Liver (tissue), 9 donors: ENCODE data around the gene DPRX. TPM values are rescaled to one million over a fixed set of nuclear protein-coding genes. Genes with fewer than 3 reads are reported as not detected.

ENCODE experiments used
- DNase-seq: peaks from one replicate; pipeline ENCODE4 v3.0.0-alpha.2; 2017; ENCODE audit warnings: low spot score
- H3K27ac ChIP-seq, 2 donors: one replicate each; pipeline ENCODE4 v1.7.0; 2013; ENCODE audit warnings: inconsistent platforms in 2 of 2, low read length in 2 of 2, control low read depth in 1 of 2, low read depth in 1 of 2, mild to moderate bottlenecking in 1 of 2
- H3K27me3 ChIP-seq, 4 donors: one replicate each; pipeline versions ENCODE4 v1.6.1 to v1.7.0; 2013; ENCODE audit warnings: low read length in 3 of 4, inconsistent platforms in 1 of 4, mild to moderate bottlenecking in 1 of 4, moderate library complexity in 1 of 4; ENCODE audit not compliant: control insufficient read depth in 4 of 4, insufficient read depth in 4 of 4
- H3K36me3 ChIP-seq, 4 donors: one replicate each; pipeline versions ENCODE4 v1.6.1 to v1.7.0; 2013; ENCODE audit warnings: low read length in 3 of 4, mild to moderate bottlenecking in 3 of 4, low read depth in 1 of 4, moderate library complexity in 1 of 4; ENCODE audit not compliant: control insufficient read depth in 4 of 4, insufficient read depth in 3 of 4
- H3K4me1 ChIP-seq, 4 donors: one replicate each; pipeline versions ENCODE4 v1.6.1 to v1.7.0; 2013; ENCODE audit warnings: low read length in 3 of 4, mild to moderate bottlenecking in 3 of 4, moderate library complexity in 1 of 4; ENCODE audit not compliant: control insufficient read depth in 4 of 4, insufficient read depth in 4 of 4
- H3K4me3 ChIP-seq, 3 donors: one replicate each; pipeline versions ENCODE4 v1.6.1 to v1.7.0; 2013; ENCODE audit warnings: low read length in 3 of 3, control low read depth in 1 of 3, low read depth in 1 of 3, mild to moderate bottlenecking in 1 of 3
- H3K9ac ChIP-seq, 2 donors: one replicate each; pipeline ENCODE4 v1.7.0; 2013; ENCODE audit warnings: low read length in 2 of 2, mild to moderate bottlenecking in 2 of 2, moderate library complexity in 2 of 2, control low read depth in 1 of 2, low read depth in 1 of 2
- H3K9me3 ChIP-seq, 4 donors: one replicate each; pipeline versions ENCODE4 v1.6.1 to v1.7.0; 2013; ENCODE audit warnings: low read length in 3 of 4; ENCODE audit not compliant: control insufficient read depth in 4 of 4
- ATF3 ChIP-seq: IDR thresholded peaks from 2 replicates; pipeline ENCODE4 v1.6.1; 2016; ENCODE audit warnings: antibody characterized with exemption
- CTCF ChIP-seq: fragments of 150-350 bp; IDR thresholded peaks from 2 replicates; pipeline ENCODE4 v1.5.1; 2017; ENCODE audit warnings: improper control_type of control experiment, low read depth, low read length; ENCODE audit not compliant: missing input control
- EGR1 ChIP-seq, 2 donors: IDR thresholded peaks; 2 replicates each; pipeline ENCODE4 v1.6.1; 2016 to 2018; ENCODE audit warnings: antibody characterized with exemption in 2 of 2, low read depth in 2 of 2
- FOXA2 ChIP-seq: IDR thresholded peaks from 2 replicates; pipeline ENCODE4 v1.6.1; 2016; ENCODE audit warnings: antibody characterized with exemption
- GABPA ChIP-seq, 2 donors: IDR thresholded peaks in 1 of 2; conservative IDR thresholded peaks in 1 of 2; 2 replicates each; pipeline ENCODE4 v1.6.1; 2016; ENCODE audit warnings: antibody characterized with exemption in 2 of 2, mild to moderate bottlenecking in 1 of 2, moderate library complexity in 1 of 2
- HNF4A ChIP-seq, 2 donors: conservative IDR thresholded peaks; 2 replicates each; pipeline ENCODE4 v1.6.1; 2016; ENCODE audit warnings: antibody characterized with exemption in 2 of 2, mild to moderate bottlenecking in 2 of 2
- HNF4G ChIP-seq: IDR thresholded peaks from 2 replicates; pipeline ENCODE4 v1.6.1; 2016; ENCODE audit warnings: antibody characterized with exemption
- JUND ChIP-seq, 2 donors: IDR thresholded peaks; 2 replicates each; pipeline ENCODE4 v1.6.1; 2016; ENCODE audit warnings: antibody characterized with exemption in 2 of 2
- MAX ChIP-seq: IDR thresholded peaks from 2 replicates; pipeline ENCODE4 v1.6.1; 2016; ENCODE audit warnings: antibody characterized with exemption
- NR2F2 ChIP-seq: IDR thresholded peaks from 2 replicates; pipeline ENCODE4 v1.6.1; 2016; ENCODE audit warnings: antibody characterized with exemption
- RAD21 ChIP-seq, 2 donors: IDR thresholded peaks; 2 replicates each; pipeline ENCODE4 v1.6.1; 2016; ENCODE audit warnings: antibody characterized with exemption in 2 of 2, mild to moderate bottlenecking in 2 of 2
- REST ChIP-seq: IDR thresholded peaks from 2 replicates; pipeline ENCODE4 v1.6.1; 2016; ENCODE audit warnings: antibody characterized with exemption, mild to moderate bottlenecking
- RXRA ChIP-seq, 2 donors: IDR thresholded peaks; 2 replicates each; pipeline ENCODE4 v1.6.1; 2017 to 2018; ENCODE audit warnings: antibody characterized with exemption in 2 of 2, mild to moderate bottlenecking in 1 of 2
- SP1 ChIP-seq: IDR thresholded peaks from 2 replicates; pipeline ENCODE4 v1.6.1; 2018; ENCODE audit warnings: antibody characterized with exemption, mild to moderate bottlenecking
- TAF1 ChIP-seq: conservative IDR thresholded peaks from 2 replicates; pipeline ENCODE4 v1.6.1; 2016; ENCODE audit warnings: antibody characterized with exemption, mild to moderate bottlenecking
- YY1 ChIP-seq: IDR thresholded peaks from 2 replicates; pipeline ENCODE4 v1.6.1; 2016; ENCODE audit warnings: antibody characterized with exemption, mild to moderate bottlenecking
- ZBTB33 ChIP-seq: IDR thresholded peaks from 2 replicates; pipeline ENCODE4 v1.6.1; 2016; ENCODE audit warnings: antibody characterized with exemption
- WGBS: extraction: QIAGEN DNeasy Blood & Tissue Kit; methylation state at CpG from one replicate; pipeline ENCODE4 v1.1.7; 2013; 5-methylcytosine and 5-hydroxymethylcytosine counted together
- polyA plus RNA-seq, 2 donors: library from polyadenylated mRNA; stranded (reverse) in 1 of 2; unstranded in 1 of 2; fragments of 200-250 nt in 1 of 2; fragments of >200 nt in 1 of 2; fragmentation: Nextera tagmentation in 1 of 2; extraction: Ambion mirVana in 1 of 2; gene quantifications; one replicate each; pipeline versions ENCODE4 v1.2.1 to v1.2.3, GENCODE V29; 2013 to 2015
- total RNA-seq, 2 donors: library from RNA; depleted of rRNA; stranded (reverse); fragments of >200 nt; gene quantifications; one replicate each; pipeline ENCODE4 v1.2.3, GENCODE V29; 2014
- donor health status: healthy.
- donor health status: healthy.
- donor health status: healthy.
- donor health status: healthy.
- donor health status: healthy.

DPRX gene
- total and polyA plus RNA-seq, 4 donors = not detected

GRCh38 chr19:53659292-53659691 is 27.5 kb downstream of the DPRX start:
- Histone ChIP-seq H3K27me3 (no peaks in the 10 kb centered on the region), H3K4me1 (peaks cover 0 to 3% (median 0%) of the 10 kb centered on the region in 4 donors), H3K9ac (no peak overlapping the region), H3K4me3 (no peak overlapping the region), H3K27ac (no peak overlapping the region), H3K36me3 (no peaks in the 10 kb centered on the region), H3K9me3 (peaks cover 0 to 5% (median 3%) of the 10 kb centered on the region in 4 donors)
- DNase-seq = no peak
- WGBS = 14% methylated on average over 6 of the region's 6 CpGs
- TF ChIP-seq ZBTB33 = no peak
- no peak for TF ChIP-seq YY1
- TF ChIP-seq EGR1 (IDR thresholded peaks at IDR 0.05; ENCODE audit: low read depth in 2 of 2) = no peak
- no peak for TF ChIP-seq NR2F2
- no peak for TF ChIP-seq HNF4G
- TF ChIP-seq HNF4A (conservative IDR thresholded peaks at IDR 0.05) = no peak
- TF ChIP-seq REST = no peak
- TF ChIP-seq CTCF = peak; percentile 14
- TF ChIP-seq SP1 = no peak
- no peak for TF ChIP-seq MAX
- TF ChIP-seq TAF1 = no peak
- no peak for TF ChIP-seq GABPA (IDR thresholded peaks at IDR 0.05 in 1 of 2, conservative IDR thresholded peaks at IDR 0.05 in 1 of 2)
- no peak for TF ChIP-seq RXRA (IDR thresholded peaks at IDR 0.05)
- no peak for TF ChIP-seq ATF3
- no peak for TF ChIP-seq JUND (IDR thresholded peaks at IDR 0.05)
- TF ChIP-seq RAD21 (IDR thresholded peaks at IDR 0.05) = peak; percentile 27 to 35
- no peak for TF ChIP-seq FOXA2

- no peak for TF ChIP-seq GABPA (IDR thresholded peaks at IDR 0.05 in 1 of 2, conservative IDR thresholded peaks at IDR 0.05 in 1 of 2)
- no peak for TF ChIP-seq RAD21 (IDR thresholded peaks at IDR 0.05)
- no peak for TF ChIP-seq FOXA2
- TF ChIP-seq RXRA (IDR thresholded peaks at IDR 0.05) = no peak
- TF ChIP-seq JUND (IDR thresholded peaks at IDR 0.05) = no peak
- TF ChIP-seq ATF3 = no peak
- no peak for TF ChIP-seq TAF1
- no peak for TF ChIP-seq REST
- 84% methylated on average over 4 of the region's 4 CpGs for WGBS
- Histone ChIP-seq H3K4me1 (peaks cover 0 to 3% (median 0%) of the 10 kb centered on the region in 4 donors), H3K9me3 (peaks cover 0 to 5% (median 3%) of the 10 kb centered on the region in 4 donors), H3K36me3 (no peaks in the 10 kb centered on the region), H3K9ac (no peak overlapping the region), H3K27me3 (no peaks in the 10 kb centered on the region), H3K27ac (no peak overlapping the region), H3K4me3 (no peak overlapping the region)
- DNase-seq = no peak
Observed at GRCh38 chr19:53660584-53660983, 28.8 kb downstream of the DPRX start.
